Osteoblast (primary cell): ENCODE results near the gene TMEM50A. TPM values are rescaled to one million over a fixed set of nuclear protein-coding genes. Genes with fewer than 3 reads are reported as not detected.
"Not testable (repeated sequence)": the region's sequence is repeated elsewhere in the genome, so short reads cannot be mapped to it uniquely, and the experiment has no call there.

Experiments used
- DNase-seq: peaks from one replicate; pipeline ENCODE4 v3.0.0; 2011; ENCODE audit warnings: low spot score, mixed read lengths; ENCODE audit not compliant: insufficient read length; ENCODE audit errors: missing footprints
- H2AFZ ChIP-seq: 2 replicates; pipeline ENCODE4 v1.6.0; 2011; ENCODE audit warnings: mild to moderate bottlenecking, low read length
- H3K27ac ChIP-seq: 2 replicates; pipeline ENCODE4 v1.5.1; 2011; ENCODE audit warnings: mild to moderate bottlenecking, low read depth, low read length, moderate library complexity
- H3K27me3 ChIP-seq: 2 replicates; pipeline ENCODE4 v1.6.0; 2012; ENCODE audit warnings: mild to moderate bottlenecking, control low read depth, inconsistent platforms, low read length, moderate library complexity; ENCODE audit not compliant: insufficient read depth
- H3K36me3 ChIP-seq: 2 replicates; pipeline ENCODE4 v1.5.1; 2011; ENCODE audit warnings: mild to moderate bottlenecking, low read length, control low read depth, moderate library complexity; ENCODE audit not compliant: insufficient read depth
- H3K4me1 ChIP-seq: 2 replicates; pipeline ENCODE4 v1.5.1; 2011; ENCODE audit warnings: mild to moderate bottlenecking, low read length, control low read depth, moderate library complexity; ENCODE audit not compliant: insufficient read depth
- H3K4me2 ChIP-seq: 2 replicates; pipeline ENCODE4 v1.6.0; 2011; ENCODE audit warnings: mild to moderate bottlenecking, low read length; ENCODE audit not compliant: insufficient read depth
- H3K4me3 ChIP-seq: fragments of 200-600 bp; sonication (generic); 3 replicates; pipeline ENCODE4 v1.5.1; 2012; ENCODE audit warnings: mild to moderate bottlenecking, low read length, inconsistent platforms; ENCODE audit not compliant: insufficient read depth
- H3K79me2 ChIP-seq: 2 replicates; pipeline ENCODE4 v1.6.0; 2012; ENCODE audit warnings: mild to moderate bottlenecking, low read length, control low read depth, inconsistent platforms; ENCODE audit not compliant: insufficient read depth
- H3K9me3 ChIP-seq: 2 replicates; pipeline ENCODE4 v1.5.1; 2011; ENCODE audit warnings: low read depth, low read length, control low read depth
- H4K20me1 ChIP-seq: 2 replicates; pipeline ENCODE4 v1.6.0; 2012; ENCODE audit warnings: mild to moderate bottlenecking, low read length, control low read depth; ENCODE audit not compliant: insufficient read depth
- total RNA-seq: library from RNA; depleted of rRNA; stranded (reverse); fragments of >200 nt; gene quantifications from 2 replicates; pipeline ENCODE4 v1.2.3, GENCODE V29; 2012
- TF ChIP-seq, protein P1 (sequence below): IDR thresholded peaks from 2 replicates; pipeline ENCODE4 v1.5.1; 2011; ENCODE audit warnings: mild to moderate bottlenecking, low read depth, low read length, moderate library complexity; ENCODE audit errors: extremely low read depth

TMEM50A gene
- total RNA-seq, 1 donor: 165 TPM

GRCh38 chr1:25388691-25389090, 50.6 kb downstream of the TMEM50A start:
- H3K9me3 ChIP-seq, H3K4me1 ChIP-seq, H3K4me2 ChIP-seq, H3K36me3 ChIP-seq, H4K20me1 ChIP-seq, H3K79me2 ChIP-seq, DNase-seq, H3K27me3 ChIP-seq, H2AFZ ChIP-seq, H3K27ac ChIP-seq, H3K4me3 ChIP-seq: not testable (repeated sequence)

GRCh38 chr1:25389721-25390120, 51.6 kb downstream of the TMEM50A start:
- not testable (repeated sequence) for H3K79me2 ChIP-seq, H3K27ac ChIP-seq, H2AFZ ChIP-seq, H3K36me3 ChIP-seq, H3K4me2 ChIP-seq, H3K27me3 ChIP-seq, H3K4me1 ChIP-seq, DNase-seq, H4K20me1 ChIP-seq, H3K9me3 ChIP-seq, H3K4me3 ChIP-seq

- Histone ChIP-seq H3K36me3 (no peaks in the 10 kb centered on the region), H3K27ac (no peak overlapping the region), H3K4me1 (no peaks in the 10 kb centered on the region), H3K79me2 (no peaks in the 10 kb centered on the region), H2AFZ (no peak overlapping the region), H4K20me1 (no peaks in the 10 kb centered on the region), H3K27me3 (no peaks in the 10 kb centered on the region), H3K4me3 (no peak overlapping the region), H3K4me2 (no peak overlapping the region), H3K9me3 (no peaks in the 10 kb centered on the region)
- no peak for DNase-seq
- TF ChIP-seq, protein P1, sequence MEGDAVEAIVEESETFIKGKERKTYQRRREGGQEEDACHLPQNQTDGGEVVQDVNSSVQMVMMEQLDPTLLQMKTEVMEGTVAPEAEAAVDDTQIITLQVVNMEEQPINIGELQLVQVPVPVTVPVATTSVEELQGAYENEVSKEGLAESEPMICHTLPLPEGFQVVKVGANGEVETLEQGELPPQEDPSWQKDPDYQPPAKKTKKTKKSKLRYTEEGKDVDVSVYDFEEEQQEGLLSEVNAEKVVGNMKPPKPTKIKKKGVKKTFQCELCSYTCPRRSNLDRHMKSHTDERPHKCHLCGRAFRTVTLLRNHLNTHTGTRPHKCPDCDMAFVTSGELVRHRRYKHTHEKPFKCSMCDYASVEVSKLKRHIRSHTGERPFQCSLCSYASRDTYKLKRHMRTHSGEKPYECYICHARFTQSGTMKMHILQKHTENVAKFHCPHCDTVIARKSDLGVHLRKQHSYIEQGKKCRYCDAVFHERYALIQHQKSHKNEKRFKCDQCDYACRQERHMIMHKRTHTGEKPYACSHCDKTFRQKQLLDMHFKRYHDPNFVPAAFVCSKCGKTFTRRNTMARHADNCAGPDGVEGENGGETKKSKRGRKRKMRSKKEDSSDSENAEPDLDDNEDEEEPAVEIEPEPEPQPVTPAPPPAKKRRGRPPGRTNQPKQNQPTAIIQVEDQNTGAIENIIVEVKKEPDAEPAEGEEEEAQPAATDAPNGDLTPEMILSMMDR: no peak
Observed at GRCh38 chr1:25392841-25393240, 54.7 kb downstream of the TMEM50A start.

DNA sequence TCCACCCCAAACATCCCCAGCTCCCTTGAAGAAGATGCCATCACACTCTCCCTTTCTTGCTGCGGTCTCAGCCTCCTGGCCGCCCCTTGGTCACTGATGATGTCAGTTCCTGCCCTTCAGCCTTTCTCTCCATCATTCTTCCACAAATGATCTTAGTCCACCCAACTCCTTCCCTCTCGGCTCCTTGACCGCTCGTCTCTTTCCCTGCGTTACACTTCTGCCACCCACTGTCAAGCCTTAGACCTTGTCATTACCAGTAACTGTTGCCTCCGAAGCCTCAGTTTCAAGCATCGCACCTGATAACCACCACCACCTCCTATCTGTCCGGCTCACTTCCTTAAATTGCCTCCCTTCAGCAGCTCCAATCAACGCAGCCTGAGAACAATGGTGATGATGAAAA, 59.4 kb downstream of the TMEM50A start:
- not testable (repeated sequence) for H3K4me3 ChIP-seq, H3K27ac ChIP-seq, DNase-seq, H3K79me2 ChIP-seq, H3K4me2 ChIP-seq, H3K4me1 ChIP-seq, H3K27me3 ChIP-seq, H4K20me1 ChIP-seq, H2AFZ ChIP-seq, H3K36me3 ChIP-seq, H3K9me3 ChIP-seq

DNA sequence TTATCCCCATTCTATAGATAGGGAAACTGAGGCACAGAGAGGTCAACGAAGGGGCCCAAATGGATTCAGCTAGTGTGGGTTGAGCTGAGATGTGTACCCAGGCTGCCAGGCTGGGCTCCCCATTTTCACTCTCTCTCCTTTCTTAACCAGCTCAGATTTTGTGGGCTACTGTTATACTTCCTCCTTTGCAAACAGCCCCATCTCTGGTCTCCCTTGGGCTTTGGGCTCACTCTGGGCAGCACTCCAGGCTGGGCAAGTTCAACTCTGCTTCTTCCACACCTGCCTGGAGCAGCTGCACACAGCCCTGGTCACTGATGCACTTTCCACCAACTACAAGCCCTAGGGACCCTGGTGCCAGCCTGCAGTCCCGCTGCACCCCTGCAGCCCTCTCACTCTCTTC, 59.9 kb downstream of the TMEM50A start:
- H3K79me2 ChIP-seq, H2AFZ ChIP-seq, H4K20me1 ChIP-seq, H3K27ac ChIP-seq, H3K4me2 ChIP-seq, H3K36me3 ChIP-seq, H3K4me3 ChIP-seq, H3K4me1 ChIP-seq, H3K27me3 ChIP-seq, DNase-seq, H3K9me3 ChIP-seq: not testable (repeated sequence)

- H2AFZ ChIP-seq, H3K27ac ChIP-seq, H4K20me1 ChIP-seq, H3K27me3 ChIP-seq, H3K4me3 ChIP-seq, H3K4me1 ChIP-seq, H3K9me3 ChIP-seq, H3K79me2 ChIP-seq, H3K4me2 ChIP-seq, H3K36me3 ChIP-seq, DNase-seq: not testable (repeated sequence)
Observed at GRCh38 chr1:25402947-25403803, 65.0 kb downstream of the TMEM50A start.

- H2AFZ ChIP-seq, H3K4me3 ChIP-seq, H3K4me2 ChIP-seq, H3K9me3 ChIP-seq, H3K36me3 ChIP-seq, H3K4me1 ChIP-seq, H3K27ac ChIP-seq, H4K20me1 ChIP-seq, H3K27me3 ChIP-seq, H3K79me2 ChIP-seq: not testable (repeated sequence)
- DNase-seq: peak; percentile 14
Observed at GRCh38 chr1:25405731-25406305, 67.7 kb downstream of the TMEM50A start.

DNA sequence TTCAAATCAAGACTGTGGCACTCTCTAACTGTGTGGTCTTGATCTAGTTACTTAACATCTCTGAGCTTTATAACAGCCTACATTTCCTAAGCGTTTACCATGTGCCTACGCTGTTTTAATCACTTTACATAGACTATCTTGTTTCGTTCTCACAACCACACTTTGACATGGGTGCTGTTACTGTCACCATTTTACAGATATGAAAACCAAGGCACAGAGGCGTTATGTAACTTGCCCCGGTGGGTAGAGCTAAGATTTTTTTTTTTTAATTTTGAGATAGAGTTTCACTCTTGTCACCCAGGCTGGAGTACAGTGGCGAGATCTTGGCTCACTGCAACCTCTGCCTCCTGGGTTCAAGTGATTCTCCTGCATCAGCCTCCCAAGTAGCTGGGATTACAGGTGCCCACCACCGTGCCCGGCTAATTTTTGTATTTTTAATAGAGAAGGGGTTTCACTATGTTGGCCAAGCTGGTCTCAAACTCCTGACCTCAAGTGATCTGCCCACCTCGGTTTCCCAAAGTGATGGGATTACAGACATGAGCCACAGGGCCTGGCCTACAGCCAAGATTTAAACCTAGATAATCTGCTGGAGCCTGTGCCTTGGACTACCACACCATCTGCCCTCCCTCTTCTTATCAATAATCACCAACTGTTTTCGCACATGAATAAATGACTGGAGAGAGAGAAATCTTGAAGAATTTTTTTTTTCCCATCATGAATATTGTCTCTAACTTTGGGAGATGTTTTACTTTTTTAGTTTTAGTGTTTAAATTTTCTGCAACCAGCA, 71.7 kb downstream of the TMEM50A start:
- not testable (repeated sequence) for H3K9me3 ChIP-seq, DNase-seq, H3K4me3 ChIP-seq, H3K27ac ChIP-seq, H3K27me3 ChIP-seq, H3K79me2 ChIP-seq, H3K4me2 ChIP-seq, H3K4me1 ChIP-seq, H3K36me3 ChIP-seq, H2AFZ ChIP-seq, H4K20me1 ChIP-seq
